HFFc6 (cell line): ENCODE measurements around the gene SLC48A1. TPM values are rescaled to one million over a fixed set of nuclear protein-coding genes. Genes with fewer than 3 reads are reported as not detected.

ENCODE experiments used
- DNase-seq: peaks from one replicate; pipeline ENCODE4 v3.0.0-alpha.2; 2018
- H3K27ac Mint-ChIP-seq: 2 replicates; pipeline ENCODE4 v1.8.0; 2020; ENCODE audit warnings: mild to moderate bottlenecking, mixed read lengths
- H3K27me3 Mint-ChIP-seq: 2 replicates; pipeline ENCODE4 v1.8.0; 2021; ENCODE audit warnings: mild to moderate bottlenecking, moderate library complexity, mixed read lengths; ENCODE audit not compliant: insufficient read depth
- H3K36me3 Mint-ChIP-seq: 2 replicates; pipeline ENCODE4 v1.8.0; 2021; ENCODE audit warnings: low read depth, mixed read lengths
- H3K4me1 Mint-ChIP-seq: 2 replicates; pipeline ENCODE4 v1.8.0; 2020; ENCODE audit warnings: low read depth, mixed read lengths
- H3K4me3 Mint-ChIP-seq: 2 replicates; pipeline ENCODE4 v1.8.0; 2020; ENCODE audit warnings: mild to moderate bottlenecking, moderate library complexity, mixed read lengths
- H3K9me3 Mint-ChIP-seq: 2 replicates; pipeline ENCODE4 v1.8.0; 2020; ENCODE audit warnings: mild to moderate bottlenecking, mixed read lengths
- total RNA-seq, 6 experiments: library from RNA; stranded (reverse); fragmentation: NEBNext Ultra II Directional; extraction: Animal tissue kit (Norgen Biotek cat#: 25700); gene quantifications; 2 replicates in 1 of 6; 3 replicates in 5 of 6; pipeline ENCODE4 v1.2.3, GENCODE V29; 2021
- TF ChIP-seq, protein P1 (sequence below): fragments of 200-600 bp; sonication (generic); IDR thresholded peaks from 2 replicates; pipeline ENCODE4 v1.5.0; 2021; ENCODE audit warnings: antibody characterized with exemption, mild to moderate bottlenecking

SLC48A1 gene
- total RNA-seq, 6 experiments from 2014 or later = 18.8 to 24.5 (median 21.0) TPM

- Mint-ChIP-seq H3K27me3 (peaks cover 3% of the 10 kb centered on the region; the same call in 1 of the 2 replicates), H3K27ac (no peak overlapping the region)
- DNase-seq = no peak
These were observed 5.8 kb upstream of the SLC48A1 start for GRCh38 chr12:47767216-47767724.

GRCh38 chr12:47768323-47768811 lies 4.7 kb upstream of the SLC48A1 start:
- H3K4me1 Mint-ChIP-seq = peaks cover 10% of the 10 kb centered on the region
- no peak overlapping the region for H3K27ac Mint-ChIP-seq
- H3K9me3 Mint-ChIP-seq = no peaks in the 10 kb centered on the region
- peaks cover 3% of the 10 kb centered on the region for H3K27me3 Mint-ChIP-seq
- TF ChIP-seq, protein P1, sequence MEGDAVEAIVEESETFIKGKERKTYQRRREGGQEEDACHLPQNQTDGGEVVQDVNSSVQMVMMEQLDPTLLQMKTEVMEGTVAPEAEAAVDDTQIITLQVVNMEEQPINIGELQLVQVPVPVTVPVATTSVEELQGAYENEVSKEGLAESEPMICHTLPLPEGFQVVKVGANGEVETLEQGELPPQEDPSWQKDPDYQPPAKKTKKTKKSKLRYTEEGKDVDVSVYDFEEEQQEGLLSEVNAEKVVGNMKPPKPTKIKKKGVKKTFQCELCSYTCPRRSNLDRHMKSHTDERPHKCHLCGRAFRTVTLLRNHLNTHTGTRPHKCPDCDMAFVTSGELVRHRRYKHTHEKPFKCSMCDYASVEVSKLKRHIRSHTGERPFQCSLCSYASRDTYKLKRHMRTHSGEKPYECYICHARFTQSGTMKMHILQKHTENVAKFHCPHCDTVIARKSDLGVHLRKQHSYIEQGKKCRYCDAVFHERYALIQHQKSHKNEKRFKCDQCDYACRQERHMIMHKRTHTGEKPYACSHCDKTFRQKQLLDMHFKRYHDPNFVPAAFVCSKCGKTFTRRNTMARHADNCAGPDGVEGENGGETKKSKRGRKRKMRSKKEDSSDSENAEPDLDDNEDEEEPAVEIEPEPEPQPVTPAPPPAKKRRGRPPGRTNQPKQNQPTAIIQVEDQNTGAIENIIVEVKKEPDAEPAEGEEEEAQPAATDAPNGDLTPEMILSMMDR = no peak
- no peak for DNase-seq
- no peak overlapping the region for H3K4me3 Mint-ChIP-seq
- H3K36me3 Mint-ChIP-seq = no peaks in the 10 kb centered on the region

More at GRCh38 chr12:47767216-47767724, 5.8 kb upstream of the SLC48A1 start:
- Mint-ChIP-seq H3K9me3 (no peaks in the 10 kb centered on the region), H3K4me3 (no peak overlapping the region), H3K36me3 (no peaks in the 10 kb centered on the region), H3K4me1 (peaks cover 6% of the 10 kb centered on the region)
- TF ChIP-seq, protein P1 = peak; percentile 78

DNA sequence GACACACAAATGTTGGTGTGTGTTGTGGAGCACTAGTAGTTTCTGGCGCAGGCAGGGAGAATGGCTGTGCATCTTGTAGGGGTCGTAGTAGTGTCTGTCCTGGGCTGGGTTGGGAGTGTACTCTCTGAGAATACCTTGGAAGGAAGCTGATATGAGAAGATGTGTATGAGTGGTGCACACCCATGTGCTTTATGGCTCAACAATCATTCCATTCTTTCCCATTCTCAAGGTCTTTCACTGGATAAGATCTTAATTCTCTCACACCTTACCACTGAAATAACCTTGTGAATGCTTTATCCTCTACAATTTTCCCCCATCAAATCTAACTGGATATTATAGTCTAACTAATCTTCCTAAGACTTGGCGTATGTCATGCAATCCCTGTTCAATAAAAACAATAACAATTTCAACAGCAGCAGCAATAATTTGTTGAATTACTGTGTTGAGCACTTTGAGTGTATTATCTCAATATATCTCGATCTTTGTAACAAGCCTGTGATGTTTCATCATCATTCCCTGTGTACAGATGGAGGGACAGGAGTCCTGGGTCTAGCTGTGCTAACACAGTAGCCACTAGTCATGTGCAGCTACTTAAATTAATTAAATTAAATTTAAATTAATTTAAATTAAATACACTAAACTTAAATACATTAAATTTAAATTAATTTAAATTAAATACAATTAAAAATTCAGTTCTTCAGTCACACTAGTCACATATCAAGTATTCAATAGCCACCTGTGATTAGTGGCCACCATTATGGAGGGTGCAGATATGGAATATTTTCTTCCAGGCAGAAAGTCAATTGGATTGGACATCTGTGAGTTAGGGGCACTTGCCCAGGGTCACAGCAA lies 3.6 kb upstream of the SLC48A1 start:
- no peak overlapping the region for H3K27ac Mint-ChIP-seq
- no peaks in the 10 kb centered on the region for H3K36me3 Mint-ChIP-seq
- TF ChIP-seq, protein P1 = no peak
- H3K27me3 Mint-ChIP-seq = no peaks in the 10 kb centered on the region; the same call in 1 of the 2 replicates
- H3K4me3 Mint-ChIP-seq = no peak overlapping the region
- H3K4me1 Mint-ChIP-seq = peaks cover 13% of the 10 kb centered on the region
- H3K9me3 Mint-ChIP-seq = no peaks in the 10 kb centered on the region
- DNase-seq = no peak

GRCh38 chr12:47770086-47770726 lies 2.8 kb upstream of the SLC48A1 start:
- DNase-seq = peak; percentile 48
- H3K9me3 Mint-ChIP-seq = no peaks in the 10 kb centered on the region
- H3K36me3 Mint-ChIP-seq = no peaks in the 10 kb centered on the region
- no peak overlapping the region for H3K27ac Mint-ChIP-seq
- H3K4me3 Mint-ChIP-seq = no peak overlapping the region
- no peaks in the 10 kb centered on the region; the same call in 1 of the 2 replicates for H3K27me3 Mint-ChIP-seq
- TF ChIP-seq, protein P1 = no peak
- H3K4me1 Mint-ChIP-seq = peaks cover 21% of the 10 kb centered on the region

GRCh38 chr12:47771304-47771703 lies 1.7 kb upstream of the SLC48A1 start:
- no peak overlapping the region for H3K4me3 Mint-ChIP-seq
- no peak for DNase-seq
- no peak overlapping the region for H3K27ac Mint-ChIP-seq
- TF ChIP-seq, protein P1 = no peak
- H3K4me1 Mint-ChIP-seq = peaks cover 32% of the 10 kb centered on the region
- H3K27me3 Mint-ChIP-seq = peaks cover 6% of the 10 kb centered on the region
- no peaks in the 10 kb centered on the region for H3K9me3 Mint-ChIP-seq
- H3K36me3 Mint-ChIP-seq = peaks cover 5% of the 10 kb centered on the region; the same call in 1 of the 2 replicates
